ENCODE measurements around the gene EIF2S3. TPM values are rescaled to one million over a fixed set of nuclear protein-coding genes. Genes with fewer than 3 reads are reported as not detected.

EIF2S3 gene
- total RNA-seq, 1 experiment from 2014 or later: 403 TPM

Other genes with a start within 250 kb of the EIF2S3 start
- gene APOO, start 147.0 kb upstream of the EIF2S3 start, total RNA-seq (2014; rRNA removed; shearing (Covaris generic)): 64.7 and 84.7 TPM in 2 replicates
- 0.19 TPM in 1 of 2 replicates, not detected in the other for gene CXorf58, start 146.9 kb upstream of the EIF2S3 start, total RNA-seq (2014; rRNA removed; shearing (Covaris generic))
- gene KLHL15, start 27.8 kb upstream of the EIF2S3 start, total RNA-seq (2014; rRNA removed; shearing (Covaris generic)): 10.9 and 13.1 TPM in 2 replicates
- 35.0 and 45.7 TPM in 2 replicates for gene ZFX, start 94.8 kb downstream of the EIF2S3 start, total RNA-seq (2014; rRNA removed; shearing (Covaris generic))

All from A172 (cell line).